Measurements from ENCODE around the gene UBE3A.

DNA sequence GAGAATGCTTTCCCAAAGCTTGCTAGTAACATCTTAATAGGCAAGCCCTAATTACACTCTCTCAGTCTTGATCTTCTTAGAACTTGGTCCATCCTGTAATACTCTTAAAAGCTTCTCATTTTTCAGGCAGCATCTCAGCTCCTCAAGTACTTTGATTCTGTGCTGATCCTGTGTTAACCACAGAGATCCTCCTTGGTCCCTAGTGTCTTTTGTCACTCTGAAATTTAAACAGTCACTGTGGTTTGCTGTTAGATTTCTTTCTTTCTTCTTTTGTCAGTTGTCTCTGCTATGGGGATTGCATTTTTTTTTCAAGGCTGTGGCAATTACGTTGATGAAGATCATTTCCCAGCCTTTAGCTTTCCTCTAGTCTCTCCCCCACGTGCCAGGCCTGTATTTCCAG is 26.0 kb upstream of the UBE3A start:
- TF ChIP-seq TAF1 (IDR thresholded peaks at IDR 0.05; ENCODE audit: borderline replicate concordance, insufficient read depth, low read length) (no peak), SIN3A (IDR thresholded peaks at IDR 0.05; ENCODE audit: borderline replicate concordance, insufficient read depth, low read length) (no peak), POLR2AphosphoS5 (IDR thresholded peaks at IDR 0.05; ENCODE audit: low read depth, low read length) (no peak)
- TF ChIP-seq, protein P1, sequence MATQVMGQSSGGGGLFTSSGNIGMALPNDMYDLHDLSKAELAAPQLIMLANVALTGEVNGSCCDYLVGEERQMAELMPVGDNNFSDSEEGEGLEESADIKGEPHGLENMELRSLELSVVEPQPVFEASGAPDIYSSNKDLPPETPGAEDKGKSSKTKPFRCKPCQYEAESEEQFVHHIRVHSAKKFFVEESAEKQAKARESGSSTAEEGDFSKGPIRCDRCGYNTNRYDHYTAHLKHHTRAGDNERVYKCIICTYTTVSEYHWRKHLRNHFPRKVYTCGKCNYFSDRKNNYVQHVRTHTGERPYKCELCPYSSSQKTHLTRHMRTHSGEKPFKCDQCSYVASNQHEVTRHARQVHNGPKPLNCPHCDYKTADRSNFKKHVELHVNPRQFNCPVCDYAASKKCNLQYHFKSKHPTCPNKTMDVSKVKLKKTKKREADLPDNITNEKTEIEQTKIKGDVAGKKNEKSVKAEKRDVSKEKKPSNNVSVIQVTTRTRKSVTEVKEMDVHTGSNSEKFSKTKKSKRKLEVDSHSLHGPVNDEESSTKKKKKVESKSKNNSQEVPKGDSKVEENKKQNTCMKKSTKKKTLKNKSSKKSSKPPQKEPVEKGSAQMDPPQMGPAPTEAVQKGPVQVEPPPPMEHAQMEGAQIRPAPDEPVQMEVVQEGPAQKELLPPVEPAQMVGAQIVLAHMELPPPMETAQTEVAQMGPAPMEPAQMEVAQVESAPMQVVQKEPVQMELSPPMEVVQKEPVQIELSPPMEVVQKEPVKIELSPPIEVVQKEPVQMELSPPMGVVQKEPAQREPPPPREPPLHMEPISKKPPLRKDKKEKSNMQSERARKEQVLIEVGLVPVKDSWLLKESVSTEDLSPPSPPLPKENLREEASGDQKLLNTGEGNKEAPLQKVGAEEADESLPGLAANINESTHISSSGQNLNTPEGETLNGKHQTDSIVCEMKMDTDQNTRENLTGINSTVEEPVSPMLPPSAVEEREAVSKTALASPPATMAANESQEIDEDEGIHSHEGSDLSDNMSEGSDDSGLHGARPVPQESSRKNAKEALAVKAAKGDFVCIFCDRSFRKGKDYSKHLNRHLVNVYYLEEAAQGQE (IDR thresholded peaks at IDR 0.05; ENCODE audit: insufficient read depth in 1 of 2, low read depth in 2 of 2, low read length in 2 of 2), result no peak

Measured in PFSK-1 (cell line).